ENCODE measurements around the gene PCNX1. TPM values are rescaled to one million over a fixed set of nuclear protein-coding genes. Genes with fewer than 3 reads are reported as not detected.
"Not testable (repeated sequence)": the region's sequence is repeated elsewhere in the genome, so short reads cannot be mapped to it uniquely, and the experiment has no call there.

The PCNX1 gene
- total and polyA plus RNA-seq, 5 donors: 7.0 to 48.0 (median 36.5) TPM

DNA sequence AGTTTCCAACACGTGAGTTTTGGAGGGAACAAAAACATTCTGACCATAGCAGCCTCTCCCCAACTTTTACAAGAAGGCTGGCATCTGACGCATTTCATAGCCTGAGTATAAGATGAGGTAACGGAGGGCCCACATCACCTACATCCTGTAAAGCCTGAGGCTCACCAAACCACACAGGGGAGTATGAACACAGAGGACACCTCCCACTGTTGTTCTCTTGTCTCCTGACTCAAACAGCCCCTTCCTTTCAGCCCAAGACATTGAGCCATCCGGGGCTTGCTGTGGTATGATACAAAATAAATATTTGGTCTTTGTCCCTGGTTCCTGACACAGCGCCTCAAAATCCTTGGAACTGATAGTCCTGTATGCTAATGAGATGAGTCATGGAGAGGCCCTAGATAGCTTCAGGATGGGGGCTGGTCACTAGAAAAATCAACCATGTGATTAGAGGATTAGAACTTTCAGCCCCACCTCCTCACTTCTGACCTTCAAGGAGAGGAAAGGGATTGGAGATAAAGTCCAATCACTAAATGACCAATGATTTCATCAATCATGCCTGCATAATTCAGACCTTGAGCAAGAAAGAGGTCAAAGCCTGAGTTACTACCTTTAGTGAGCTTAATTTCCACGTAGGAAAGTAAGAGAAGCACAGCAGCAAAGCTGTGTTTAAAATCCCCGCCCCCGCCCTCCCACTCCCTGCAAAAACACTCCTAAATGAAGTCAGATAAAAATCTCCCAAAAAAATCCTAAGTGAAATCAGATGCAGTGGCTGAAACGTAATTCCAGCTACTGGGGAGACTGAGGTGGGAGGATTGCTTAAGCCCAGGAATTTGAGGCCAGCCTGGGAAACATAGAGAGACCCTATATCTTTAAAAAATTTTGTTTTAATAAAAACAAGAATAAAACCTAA, 236.4 kb downstream of the PCNX1 start:
- no peaks in the 10 kb centered on the region for H3K4me1 ChIP-seq (ENCODE audit: control insufficient read depth, insufficient read depth, low read length)
- WGBS: 76% methylated on average over 9 of the region's 9 CpGs
- no peaks in the 10 kb centered on the region for H3K9me3 ChIP-seq (ENCODE audit: control insufficient read depth, low read length)
- H3K27me3 ChIP-seq (ENCODE audit: control insufficient read depth, insufficient read depth): no peaks in the 10 kb centered on the region
- intact Hi-C loops (cut with DNase I): no loop called here
- H3K4me3 ChIP-seq (ENCODE audit: low read length): no peak overlapping the region
- ATAC-seq: peak in 1 of 2 donors; percentile 79
- H3K27ac ChIP-seq (ENCODE audit: low read length): no peak overlapping the region
- no peak for DNase-seq

DNA sequence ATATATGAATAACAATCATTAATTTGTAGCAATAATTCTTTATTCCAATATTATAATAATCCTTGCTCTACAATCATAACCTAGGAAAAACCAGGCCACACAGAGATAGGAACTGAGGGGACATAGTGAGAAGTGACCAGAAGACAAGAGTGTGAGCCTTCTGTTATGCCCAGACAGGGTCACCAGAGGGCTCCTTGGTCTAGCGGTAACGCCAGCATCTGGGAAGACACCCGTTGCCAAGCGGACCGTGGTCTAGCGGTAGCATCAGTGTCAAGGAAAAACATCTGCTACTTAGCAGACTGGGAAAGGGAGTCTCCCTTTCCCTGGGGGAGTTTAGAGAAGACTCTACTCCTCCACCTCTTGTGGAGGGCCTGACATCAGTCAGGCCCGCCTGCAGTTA, 240.1 kb downstream of the PCNX1 start:
- DNase-seq; H3K4me1 ChIP-seq (ENCODE audit: control insufficient read depth, insufficient read depth, low read length); intact Hi-C loops (cut with DNase I); H3K27ac ChIP-seq (ENCODE audit: low read length); H3K27me3 ChIP-seq (ENCODE audit: control insufficient read depth, insufficient read depth); ATAC-seq; H3K9me3 ChIP-seq (ENCODE audit: control insufficient read depth, low read length); H3K4me3 ChIP-seq (ENCODE audit: low read length): not testable (repeated sequence)
- WGBS: 87% methylated on average over 7 of the region's 7 CpGs

DNA sequence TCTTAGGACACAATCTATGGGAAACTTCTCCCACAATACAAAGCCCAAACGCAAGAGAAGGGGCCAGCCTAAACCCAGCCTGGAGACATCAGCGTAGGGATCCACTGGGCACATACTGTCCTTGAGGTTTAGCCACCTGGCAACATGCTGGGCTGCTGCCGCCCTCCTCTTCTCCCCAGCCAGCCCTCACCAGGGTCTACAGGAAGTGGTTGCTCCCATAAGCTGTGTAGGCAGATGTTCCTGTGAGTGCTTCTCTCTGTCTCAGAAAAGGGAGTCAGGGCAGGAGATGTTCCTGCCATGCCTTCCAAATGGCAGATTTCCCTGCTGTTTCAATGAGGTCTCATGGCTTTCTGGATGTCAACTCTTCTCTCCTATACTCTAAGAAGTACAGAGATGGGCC, 241.4 kb downstream of the PCNX1 start:
- DNase-seq: no peak
- intact Hi-C loops (cut with DNase I): no loop called here
- ATAC-seq: no peak
- Histone ChIP-seq H3K4me1 (ENCODE audit: control insufficient read depth, insufficient read depth, low read length) (no peaks in the 10 kb centered on the region), H3K9me3 (ENCODE audit: control insufficient read depth, low read length) (peaks cover 7% of the 10 kb centered on the region), H3K27me3 (ENCODE audit: control insufficient read depth, insufficient read depth) (no peaks in the 10 kb centered on the region), H3K27ac (ENCODE audit: low read length) (no peak overlapping the region), H3K4me3 (ENCODE audit: low read length) (no peak overlapping the region)
- 88% methylated on average over 3 of the region's 3 CpGs for WGBS

DNA sequence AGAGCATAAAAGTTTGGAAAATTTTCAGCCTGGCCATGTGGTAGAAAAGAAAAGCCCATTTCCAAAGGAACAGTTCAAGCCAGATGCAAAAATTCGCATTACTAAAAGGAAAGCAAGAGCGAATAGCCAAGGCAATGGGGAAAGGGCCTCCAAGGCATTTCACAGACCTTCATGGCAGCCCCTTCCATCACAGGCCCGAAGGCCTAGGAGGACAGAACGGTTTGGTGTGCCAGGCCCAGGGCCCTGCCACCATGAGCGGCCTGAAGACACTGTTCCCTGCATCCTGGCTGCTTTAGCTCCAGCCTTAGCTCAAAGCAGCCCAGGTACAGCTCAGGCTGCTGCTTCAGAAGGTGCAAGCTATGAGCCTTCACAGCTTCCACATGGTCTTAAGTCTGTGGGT, 243.5 kb downstream of the PCNX1 start:
- Histone ChIP-seq H3K4me1 (ENCODE audit: control insufficient read depth, insufficient read depth, low read length) (no peaks in the 10 kb centered on the region), H3K27ac (ENCODE audit: low read length) (no peak overlapping the region), H3K4me3 (ENCODE audit: low read length) (no peak overlapping the region), H3K27me3 (ENCODE audit: control insufficient read depth, insufficient read depth) (no peaks in the 10 kb centered on the region), H3K9me3 (ENCODE audit: control insufficient read depth, low read length) (peaks cover 7% of the 10 kb centered on the region)
- DNase-seq (no peak), ATAC-seq (no peak)
- intact Hi-C loops (cut with DNase I): no loop called here
- 55% methylated on average over 5 of the region's 5 CpGs for WGBS

DNA sequence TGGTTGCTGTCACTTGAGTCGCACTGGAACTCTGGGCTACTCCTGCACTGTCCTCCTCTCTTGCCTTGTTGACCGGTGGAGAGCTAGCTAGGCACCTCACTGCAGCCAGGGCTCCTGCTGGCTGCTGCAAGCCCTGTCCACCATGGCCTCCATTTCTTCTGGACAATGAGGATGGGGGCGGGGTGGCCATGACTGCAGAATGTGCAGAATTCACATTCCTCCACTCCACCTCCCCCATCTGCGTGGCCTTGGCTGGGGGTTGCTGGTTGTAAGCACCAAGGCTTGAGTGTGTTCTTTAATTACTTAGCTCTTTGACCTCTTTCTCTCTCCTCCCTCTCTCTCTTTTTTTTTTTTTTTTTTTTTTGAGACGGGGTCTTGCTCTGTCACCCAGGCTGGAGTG, 248.5 kb downstream of the PCNX1 start:
- Histone ChIP-seq H3K4me3 (ENCODE audit: low read length) (no peak overlapping the region), H3K27me3 (ENCODE audit: control insufficient read depth, insufficient read depth) (no peaks in the 10 kb centered on the region), H3K27ac (ENCODE audit: low read length) (no peak overlapping the region), H3K4me1 (ENCODE audit: control insufficient read depth, insufficient read depth, low read length) (no peaks in the 10 kb centered on the region), H3K9me3 (ENCODE audit: control insufficient read depth, low read length) (peaks cover 3% of the 10 kb centered on the region)
- intact Hi-C loops (cut with DNase I): no loop called here
- ATAC-seq: no peak
- WGBS: 77% methylated on average over 5 of the region's 5 CpGs
- no peak for DNase-seq

DNA sequence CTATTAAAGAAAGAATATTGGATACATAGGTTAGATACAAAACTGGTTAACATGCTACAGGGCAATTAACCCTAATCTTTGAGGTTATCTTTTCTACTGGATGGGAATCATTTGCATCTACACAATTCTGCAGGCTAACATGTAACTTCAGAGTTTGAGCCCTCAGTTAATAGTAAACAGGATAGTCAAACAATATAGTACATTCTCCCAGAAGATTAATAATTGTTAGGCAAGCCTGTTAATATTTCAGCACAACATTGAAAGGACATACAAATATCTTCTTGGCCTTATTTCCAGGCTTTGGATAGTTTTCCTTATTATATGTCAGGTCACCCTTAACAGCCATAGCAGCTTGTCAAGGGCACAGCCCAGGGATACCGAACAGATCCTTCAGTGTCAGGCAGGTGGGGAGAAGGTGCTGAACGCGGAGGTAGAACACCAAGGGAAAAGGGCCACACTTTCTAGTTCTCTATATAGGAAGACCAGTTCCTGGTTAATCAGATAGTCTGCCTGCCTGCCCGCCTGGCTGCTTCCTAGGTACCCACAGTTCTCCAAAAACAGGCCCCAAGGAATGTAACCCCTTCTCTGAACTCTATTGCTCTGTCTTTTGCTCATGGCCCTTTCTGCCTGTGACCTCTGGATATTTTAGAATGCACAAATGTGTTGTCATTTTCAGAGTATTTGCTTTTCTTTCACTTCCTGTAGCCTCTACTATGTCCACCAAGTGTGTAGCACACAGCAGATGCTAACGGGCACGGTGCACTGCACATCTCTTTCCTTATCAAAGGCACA, 256.0 kb downstream of the PCNX1 start:
- WGBS: 75% methylated on average over 6 of the region's 6 CpGs
- H3K4me1 ChIP-seq (ENCODE audit: control insufficient read depth, insufficient read depth, low read length): no peaks in the 10 kb centered on the region
- H3K9me3 ChIP-seq (ENCODE audit: control insufficient read depth, low read length): no peaks in the 10 kb centered on the region
- no peak overlapping the region for H3K27ac ChIP-seq (ENCODE audit: low read length)
- ATAC-seq: no peak
- no peak for DNase-seq
- intact Hi-C loops (cut with DNase I): no loop called here
- no peaks in the 10 kb centered on the region for H3K27me3 ChIP-seq (ENCODE audit: control insufficient read depth, insufficient read depth)
- H3K4me3 ChIP-seq (ENCODE audit: low read length): no peak overlapping the region

DNA sequence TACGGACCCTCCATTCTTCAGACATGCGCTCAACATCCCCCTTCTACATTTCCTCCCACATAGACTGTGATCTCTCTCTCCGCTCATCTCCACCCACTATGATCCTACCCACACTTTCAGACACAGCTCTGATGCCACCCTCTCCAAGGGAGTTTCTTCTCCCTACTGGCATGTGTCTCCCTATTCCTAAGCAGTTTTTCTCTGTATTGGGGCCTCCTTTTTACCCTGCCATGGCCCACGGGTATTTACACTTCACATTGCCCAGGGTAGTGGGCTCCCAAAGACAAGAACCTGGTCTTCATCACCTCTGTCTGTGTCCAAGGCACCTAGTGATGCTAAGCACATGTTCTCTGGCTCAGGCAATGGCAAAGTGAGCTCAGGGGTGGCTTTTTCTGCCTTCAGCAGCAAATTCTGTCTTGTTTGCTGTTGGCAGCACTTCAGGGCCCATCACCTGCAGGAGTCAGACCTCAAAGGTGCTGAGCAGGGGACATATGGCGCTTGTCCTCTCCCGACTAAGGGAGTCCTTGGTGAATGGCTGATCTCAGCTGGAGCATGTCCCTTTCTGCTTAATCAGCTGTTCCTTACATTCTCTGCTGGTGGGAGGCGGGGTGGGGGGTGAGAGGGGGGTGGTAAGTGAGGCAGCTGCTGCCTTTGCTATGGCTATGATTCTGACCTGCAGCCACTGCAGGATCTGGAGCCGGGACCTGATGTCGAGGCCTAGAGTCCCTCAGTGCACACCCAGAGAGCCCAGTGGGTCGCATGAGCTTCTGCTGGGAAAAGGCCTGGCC, 256.8 kb downstream of the PCNX1 start:
- Histone ChIP-seq H3K27ac (ENCODE audit: low read length) (no peak overlapping the region), H3K4me3 (ENCODE audit: low read length) (no peak overlapping the region), H3K27me3 (ENCODE audit: control insufficient read depth, insufficient read depth) (no peaks in the 10 kb centered on the region), H3K4me1 (ENCODE audit: control insufficient read depth, insufficient read depth, low read length) (no peaks in the 10 kb centered on the region), H3K9me3 (ENCODE audit: control insufficient read depth, low read length) (no peaks in the 10 kb centered on the region)
- ATAC-seq (no peak), DNase-seq (no peak)
- WGBS: 76% methylated on average over 10 of the region's 10 CpGs
- intact Hi-C loops (cut with DNase I): no loop called here

Other genes starting within 250 kb of the PCNX1 start
- 1 to 10 TPM; 1.6 to 2.5 (median 2.2) TPM for gene MAP3K9, start 97.9 kb upstream of the PCNX1 start, total RNA-seq
- 1.4 TPM for gene MAP3K9, start 97.9 kb upstream of the PCNX1 start, polyA plus RNA-seq

Measured in right cardiac atrium (tissue), 5 donors.